GM12872 (cell line): ENCODE results near the gene LIPI.

Experiments used
- TF ChIP-seq, protein P1 (sequence below): IDR thresholded peaks from 3 replicates; pipeline ENCODE4 v1.5.1; 2011; ENCODE audit warnings: low read depth, mild to moderate bottlenecking, low read length, moderate library complexity; ENCODE audit not compliant: insufficient read depth

The LIPI gene

DNA sequence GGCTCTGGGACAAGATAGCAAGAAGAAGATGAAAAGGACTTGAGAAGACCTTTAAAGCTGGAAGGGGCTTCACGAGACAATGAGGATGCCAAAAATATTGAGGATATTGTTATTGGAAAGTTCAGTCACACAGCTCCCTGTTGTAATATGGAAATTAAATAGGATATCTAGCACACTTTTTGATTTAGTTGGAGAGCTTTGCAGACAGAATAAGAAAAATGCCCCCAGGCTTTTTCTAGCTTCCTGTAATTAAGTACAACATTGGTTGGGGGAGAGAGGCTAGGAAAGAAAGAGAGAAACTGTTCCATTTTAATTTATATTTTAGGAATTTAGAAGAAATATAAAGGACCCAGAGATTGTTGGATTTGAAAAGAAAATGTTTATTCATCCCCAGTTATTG is 32.7 kb upstream of the LIPI start:
- TF ChIP-seq, protein P1, sequence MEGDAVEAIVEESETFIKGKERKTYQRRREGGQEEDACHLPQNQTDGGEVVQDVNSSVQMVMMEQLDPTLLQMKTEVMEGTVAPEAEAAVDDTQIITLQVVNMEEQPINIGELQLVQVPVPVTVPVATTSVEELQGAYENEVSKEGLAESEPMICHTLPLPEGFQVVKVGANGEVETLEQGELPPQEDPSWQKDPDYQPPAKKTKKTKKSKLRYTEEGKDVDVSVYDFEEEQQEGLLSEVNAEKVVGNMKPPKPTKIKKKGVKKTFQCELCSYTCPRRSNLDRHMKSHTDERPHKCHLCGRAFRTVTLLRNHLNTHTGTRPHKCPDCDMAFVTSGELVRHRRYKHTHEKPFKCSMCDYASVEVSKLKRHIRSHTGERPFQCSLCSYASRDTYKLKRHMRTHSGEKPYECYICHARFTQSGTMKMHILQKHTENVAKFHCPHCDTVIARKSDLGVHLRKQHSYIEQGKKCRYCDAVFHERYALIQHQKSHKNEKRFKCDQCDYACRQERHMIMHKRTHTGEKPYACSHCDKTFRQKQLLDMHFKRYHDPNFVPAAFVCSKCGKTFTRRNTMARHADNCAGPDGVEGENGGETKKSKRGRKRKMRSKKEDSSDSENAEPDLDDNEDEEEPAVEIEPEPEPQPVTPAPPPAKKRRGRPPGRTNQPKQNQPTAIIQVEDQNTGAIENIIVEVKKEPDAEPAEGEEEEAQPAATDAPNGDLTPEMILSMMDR, result no peak

DNA sequence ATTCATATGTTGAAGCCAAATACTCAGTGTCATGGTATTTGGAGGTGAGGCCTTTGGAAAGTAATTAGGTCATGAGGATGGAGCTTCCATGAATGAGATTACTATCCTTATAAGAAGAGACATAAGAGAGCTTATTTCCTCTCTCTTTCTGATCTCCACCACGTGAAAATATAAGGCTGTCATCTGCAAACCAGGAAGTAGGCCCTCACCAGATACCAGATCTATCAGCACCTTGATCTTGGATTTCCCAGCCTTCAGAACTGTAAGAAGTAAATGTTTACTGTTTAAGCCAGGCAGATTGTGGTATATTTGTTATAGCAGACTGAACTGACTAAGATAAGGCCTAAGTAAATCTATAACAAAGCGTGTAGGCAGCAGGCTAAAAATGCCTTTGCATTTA is 30.5 kb upstream of the LIPI start:
- TF ChIP-seq, protein P1, result no peak

DNA sequence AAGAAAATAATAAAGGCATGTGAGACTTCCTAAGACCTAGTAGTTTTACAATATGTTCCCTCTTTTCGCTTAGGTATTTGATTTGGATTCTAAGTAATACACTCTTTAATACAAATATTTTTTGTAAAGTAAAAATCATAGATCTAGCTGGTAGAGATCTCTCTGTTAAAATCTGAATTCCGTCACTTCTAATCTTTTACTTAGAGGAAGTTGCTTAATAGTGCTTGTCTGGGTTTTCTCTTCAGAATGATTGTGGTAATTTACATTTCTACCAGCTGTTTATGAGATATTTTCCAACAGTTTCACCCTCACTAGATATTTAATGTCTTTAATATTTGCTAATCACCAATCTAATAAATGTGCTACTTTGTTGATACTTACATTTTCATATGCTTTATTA is 28.5 kb upstream of the LIPI start:
- TF ChIP-seq, protein P1, result no peak

DNA sequence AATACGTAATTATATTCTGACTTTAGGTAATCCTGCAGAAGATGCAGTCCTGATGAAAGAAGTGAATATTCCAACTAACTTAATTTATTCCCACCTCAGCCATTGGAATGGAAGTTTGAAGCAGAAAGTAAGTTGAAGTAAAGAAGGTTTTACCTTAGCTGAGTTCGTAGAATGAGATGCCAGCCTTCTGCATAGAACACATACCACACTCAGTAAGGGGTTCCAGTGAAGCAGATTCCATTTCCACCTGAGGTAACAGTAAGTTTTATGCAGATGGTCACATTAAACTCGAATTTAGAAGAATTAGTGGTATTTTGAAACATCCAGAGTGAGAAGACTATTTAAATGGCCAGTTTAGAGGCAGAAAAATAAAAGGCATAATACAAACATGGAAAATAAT is 25.4 kb upstream of the LIPI start:
- TF ChIP-seq, protein P1, result no peak

DNA sequence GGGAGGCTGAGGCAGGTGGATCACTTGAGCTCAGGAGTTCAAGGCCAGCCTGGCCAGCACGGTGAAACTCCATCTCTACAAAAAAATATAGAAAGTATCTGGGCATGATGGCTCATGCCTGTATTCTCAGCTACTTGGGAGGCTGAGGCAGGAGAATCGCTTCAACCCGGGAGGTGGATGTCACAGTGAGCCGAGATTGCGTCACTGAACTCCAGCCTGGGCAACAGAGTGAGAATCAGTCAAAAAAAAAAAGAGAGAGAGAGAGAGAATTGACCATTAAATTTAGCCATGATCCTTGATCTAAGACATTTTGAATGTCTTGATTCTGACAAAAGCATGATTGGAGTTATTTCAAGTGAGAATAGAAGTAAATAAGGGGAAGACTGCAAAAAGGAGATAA is 24.3 kb upstream of the LIPI start:
- TF ChIP-seq, protein P1, result no peak

DNA sequence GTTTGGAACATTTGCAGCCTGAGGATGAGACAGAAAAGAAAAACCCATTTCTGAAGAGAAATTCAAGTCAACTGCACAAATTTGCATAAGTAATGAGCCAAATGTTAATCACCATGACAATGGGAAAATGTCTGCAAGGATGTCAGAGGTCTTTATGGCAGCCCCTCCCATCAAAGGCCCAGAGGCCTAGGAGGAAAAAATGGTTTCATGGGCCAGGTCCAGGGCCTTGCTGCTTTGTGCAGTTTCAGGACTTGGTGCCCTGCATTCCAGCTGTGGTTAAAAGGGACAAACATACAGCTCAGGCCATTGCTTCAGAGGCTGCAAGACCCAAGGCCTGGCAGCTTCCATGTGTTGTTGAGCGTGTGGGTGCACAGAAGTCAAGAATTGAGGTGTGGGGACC is 18.6 kb upstream of the LIPI start:
- TF ChIP-seq, protein P1, result no peak

DNA sequence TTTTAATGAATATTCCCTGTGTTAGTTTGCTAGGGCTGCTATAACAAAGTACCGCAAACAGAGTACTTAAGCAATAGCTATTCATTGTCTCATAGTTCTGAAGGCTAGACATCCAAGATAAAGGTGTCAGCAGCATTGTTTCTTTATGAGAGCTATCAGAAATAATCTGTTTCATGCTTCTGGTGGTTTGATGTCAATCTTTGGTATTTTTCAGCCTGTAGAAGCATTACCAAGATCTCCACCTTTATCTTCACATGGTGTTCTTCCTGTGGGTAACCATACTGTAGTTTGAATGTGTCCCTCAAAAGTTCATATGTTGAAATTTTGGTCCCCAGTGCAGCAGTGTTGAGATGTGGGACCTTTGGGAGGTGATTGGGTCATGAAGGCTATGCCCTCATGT is 12.6 kb upstream of the LIPI start:
- TF ChIP-seq, protein P1, result no peak

DNA sequence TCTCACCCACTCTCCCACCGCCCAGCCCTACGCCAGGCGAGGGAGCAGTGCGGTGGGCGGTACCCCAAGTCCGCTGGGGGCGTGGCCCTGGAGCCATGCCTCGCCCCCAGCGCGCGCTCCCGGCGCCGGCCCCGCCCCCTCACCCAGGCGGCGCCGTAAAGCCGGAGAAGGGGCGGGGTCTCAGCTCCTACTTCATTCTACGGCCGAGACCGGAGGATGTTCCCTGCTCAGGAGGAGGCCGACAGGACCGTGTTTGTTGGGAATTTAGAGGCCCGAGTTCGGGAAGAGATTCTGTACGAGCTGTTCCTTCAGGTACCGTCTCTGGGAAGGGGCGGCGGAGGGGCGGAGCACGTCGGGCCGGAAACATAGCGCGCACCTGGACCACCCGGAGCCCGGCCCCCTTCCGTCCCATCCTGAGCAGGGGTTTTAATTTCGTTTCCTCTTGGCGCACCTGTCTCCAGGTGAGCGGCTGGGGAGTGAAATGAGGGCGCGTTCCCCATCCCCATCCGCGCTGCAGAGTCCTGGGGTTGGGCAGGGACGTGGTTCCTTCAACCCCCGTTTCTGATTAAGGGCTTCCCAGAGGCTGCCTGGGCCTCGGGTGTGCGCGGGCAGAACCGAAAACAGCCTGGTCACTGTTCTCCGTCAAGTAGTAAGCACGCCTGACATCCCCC is 5.4 kb upstream of the LIPI start, which contains the start of gene RBM11:
RBM11 (plus strand) TSS at position 187 of the 671 bp plus-strand sequence; CDS start at position 217, 30 bp downstream.
- TF ChIP-seq, protein P1, result no peak
